IMR-90 (cell line): ENCODE data around the gene ADARB2. TPM values are rescaled to one million over a fixed set of nuclear protein-coding genes. Genes with fewer than 3 reads are reported as not detected.

Experiments
- ATAC-seq: fragments of 200-7000 bp; cut with Tn5 transposase; 2 replicates; pipeline ENCODE4 v1.9.1; 2020; ENCODE audit warnings: low read depth, mild to moderate bottlenecking, moderate library complexity
- BruUV-seq: library from RNA; stranded (reverse); fragments of 400-500 nt; replicated peaks from 2 replicates; lab custom pipeline; 2021; lab: Mats Ljungman, UMichigan
- CTCF ChIA-PET: fragments of 300-600 bp; formaldehyde crosslinking; extraction: SDS; loops from one replicate; lab custom pipeline; 2021; ENCODE audit warnings: antibody characterized with exemption; lab: Yijun Ruan, JAX
- POLR2A ChIA-PET: fragments of 300-600 bp; sonication (Branson Sonifier 250); formaldehyde crosslinking; loops from one replicate; lab custom pipeline; 2022; ENCODE audit warnings: antibody characterized with exemption; ENCODE audit not compliant: unreplicated experiment; lab: Charles Lee
- DNase-seq: peaks from one replicate; pipeline ENCODE4 v3.0.0; 2013
- H2AFZ ChIP-seq: replicated peaks from 2 replicates; pipeline ENCODE3; 2013; ENCODE audit warnings: low read length, mild to moderate bottlenecking; ENCODE audit not compliant: poor library complexity
- H2AK5ac ChIP-seq: 2 replicates; pipeline ENCODE4 v1.6.1; 2013; ENCODE audit warnings: low read depth, low read length, inconsistent platforms
- H2AK9ac ChIP-seq: replicated peaks from 2 replicates; pipeline ENCODE3; 2013; ENCODE audit warnings: mild to moderate bottlenecking, low read depth, low read length, moderate library complexity; ENCODE audit not compliant: poor library complexity
- H2BK120ac ChIP-seq: 2 replicates; pipeline ENCODE4 v1.6.1; 2013; ENCODE audit warnings: low read depth, low read length, inconsistent platforms
- H2BK15ac ChIP-seq: 3 replicates; pipeline ENCODE4 v1.6.1; 2013; ENCODE audit warnings: low read depth, low read length, inconsistent platforms
- H2BK20ac ChIP-seq: 2 replicates; pipeline ENCODE4 v1.6.1; 2013; ENCODE audit warnings: low read depth, mild to moderate bottlenecking, inconsistent platforms, low read length, moderate library complexity
- H2BK5ac ChIP-seq: 2 replicates; pipeline ENCODE4 v1.6.1; 2013; ENCODE audit warnings: mild to moderate bottlenecking, low read depth, low read length, inconsistent platforms; ENCODE audit not compliant: poor library complexity, severe bottlenecking
- H3K14ac ChIP-seq: replicated peaks from 2 replicates; pipeline ENCODE4 v1.6.1; 2013; ENCODE audit warnings: low read depth, low read length, inconsistent platforms
- H3K18ac ChIP-seq: 2 replicates; pipeline ENCODE4 v1.6.1; 2013; ENCODE audit warnings: low read depth, low read length, control low read depth
- H3K23ac ChIP-seq: 2 replicates; pipeline ENCODE4 v1.6.1; 2013; ENCODE audit warnings: low read depth, low read length, inconsistent platforms
- H3K27ac ChIP-seq: 2 replicates; pipeline ENCODE4 v1.5.1; 2013; ENCODE audit warnings: mild to moderate bottlenecking, control low read depth, low read length; ENCODE audit not compliant: insufficient read depth
- H3K27me3 ChIP-seq: 2 replicates; pipeline ENCODE4 v1.6.1; 2013; ENCODE audit warnings: low read length; ENCODE audit not compliant: control insufficient read depth, insufficient read depth
- H3K36me3 ChIP-seq: 2 replicates; pipeline ENCODE4 v1.6.1; 2013; ENCODE audit warnings: low read length, mixed read lengths; ENCODE audit not compliant: control insufficient read depth, insufficient read depth
- H3K4ac ChIP-seq: 2 replicates; pipeline ENCODE4 v1.6.1; 2013; ENCODE audit warnings: low read depth, low read length, inconsistent platforms
- H3K4me1 ChIP-seq: 2 replicates; pipeline ENCODE4 v1.6.1; 2013; ENCODE audit warnings: low read length, mixed read lengths; ENCODE audit not compliant: control insufficient read depth, insufficient read depth
- H3K4me2 ChIP-seq: 2 replicates; pipeline ENCODE4 v1.6.1; 2013; ENCODE audit warnings: low read depth, mild to moderate bottlenecking, control low read depth, low read length, moderate library complexity
- H3K4me3 ChIP-seq: 2 replicates; pipeline ENCODE4 v1.5.1; 2013; ENCODE audit warnings: low read depth, mild to moderate bottlenecking, control low read depth, low read length, moderate library complexity; ENCODE audit not compliant: insufficient read depth
- H3K56ac ChIP-seq: 2 replicates; pipeline ENCODE4 v1.6.1; 2013; ENCODE audit warnings: low read length, inconsistent platforms; ENCODE audit not compliant: insufficient read depth; ENCODE audit errors: extremely low read depth
- H3K79me1 ChIP-seq, 2 experiments: 2 replicates each; pipeline ENCODE4 v1.6.1; 2013; ENCODE audit warnings: low read length in 2 of 2, inconsistent platforms in 1 of 2, low read depth in 1 of 2
- H3K9ac ChIP-seq: 2 replicates; pipeline ENCODE4 v1.6.1; 2013; ENCODE audit warnings: low read depth, low read length, control low read depth
- H3K9me1 ChIP-seq: 2 replicates; pipeline ENCODE4 v1.6.1; 2013; ENCODE audit warnings: low read length, inconsistent platforms; ENCODE audit not compliant: insufficient read depth
- H3K9me3 ChIP-seq: 2 replicates; pipeline ENCODE4 v1.6.1; 2013; ENCODE audit warnings: low read length; ENCODE audit not compliant: control insufficient read depth, insufficient read depth
- H4K20me1 ChIP-seq: 2 replicates; pipeline ENCODE4 v1.6.1; 2013; ENCODE audit warnings: low read length, inconsistent platforms; ENCODE audit not compliant: insufficient read depth
- H4K5ac ChIP-seq: 2 replicates; pipeline ENCODE4 v1.6.1; 2013; ENCODE audit warnings: mild to moderate bottlenecking, low read depth, low read length, control low read depth
- H4K8ac ChIP-seq, 2 experiments: 2 replicates each; pipeline ENCODE4 v1.6.1; 2013; ENCODE audit warnings: low read depth in 2 of 2, low read length in 2 of 2, control low read depth in 1 of 2, inconsistent platforms in 1 of 2
- H4K91ac ChIP-seq: 2 replicates; pipeline ENCODE4 v1.6.1; 2013; ENCODE audit warnings: low read depth, low read length, inconsistent platforms; ENCODE audit not compliant: insufficient read depth
- BHLHE40 ChIP-seq: fragments of 150-350 bp; IDR thresholded peaks from 2 replicates; pipeline ENCODE4 v1.6.1; 2016; ENCODE audit warnings: mild to moderate bottlenecking, low read depth, low read length
- FOS ChIP-seq: fragments of 150-350 bp; IDR thresholded peaks from 2 replicates; pipeline ENCODE4 v1.6.1; 2016; ENCODE audit warnings: low read depth, low read length
- WGBS, 2 experiments: methylation state at CpG; one replicate each; pipeline versions ENCODE4 v1.1.5 to v1.1.7; 2013; ENCODE audit warnings: missing lambda C conversion rate in 2 of 2; ENCODE audit not compliant: insufficient read length in 1 of 2; ENCODE audit errors: extremely low coverage in 2 of 2; 5-methylcytosine and 5-hydroxymethylcytosine counted together
- dilution Hi-C: fragments of 300-500 bp; cut with HindIII; formaldehyde crosslinking; loops from one replicate; pipeline ENCODE4 v1.14.3; 2018; ENCODE audit warnings: low sequenced_read_pairs; ENCODE audit not compliant: unreplicated experiment
- in situ Hi-C: fragments of 300-500 bp; cut with MboI; formaldehyde crosslinking; loops from 3 replicates; pipeline ENCODE4 v1.14.3; 2019; ENCODE audit warnings: low sequenced_read_pairs, inconsistent platforms, mixed read lengths
- intact Hi-C: fragments of 100-400 bp; cut with micrococcal nuclease; formaldehyde crosslinking; loops from 2 replicates; pipeline ENCODE4 v1.10.0; 2022
- polyA plus RNA-seq, 3 experiments: library from polyadenylated mRNA; depleted of rRNA; stranded (reverse); fragments of >200 nt; gene quantifications; 2 replicates each; pipeline ENCODE4 v1.2.3, GENCODE V29; 2012; ENCODE audit warnings: low replicate concordance in 1 of 3
- total RNA-seq: library from RNA; depleted of rRNA; stranded (reverse); fragments of >200 nt; gene quantifications from 2 replicates; pipeline ENCODE4 v1.2.3, GENCODE V29; 2012

ADARB2 gene
- total and polyA plus RNA-seq, 2 of the 4 experiments (the other 2 are of a cell fraction) = not detected

DNA sequence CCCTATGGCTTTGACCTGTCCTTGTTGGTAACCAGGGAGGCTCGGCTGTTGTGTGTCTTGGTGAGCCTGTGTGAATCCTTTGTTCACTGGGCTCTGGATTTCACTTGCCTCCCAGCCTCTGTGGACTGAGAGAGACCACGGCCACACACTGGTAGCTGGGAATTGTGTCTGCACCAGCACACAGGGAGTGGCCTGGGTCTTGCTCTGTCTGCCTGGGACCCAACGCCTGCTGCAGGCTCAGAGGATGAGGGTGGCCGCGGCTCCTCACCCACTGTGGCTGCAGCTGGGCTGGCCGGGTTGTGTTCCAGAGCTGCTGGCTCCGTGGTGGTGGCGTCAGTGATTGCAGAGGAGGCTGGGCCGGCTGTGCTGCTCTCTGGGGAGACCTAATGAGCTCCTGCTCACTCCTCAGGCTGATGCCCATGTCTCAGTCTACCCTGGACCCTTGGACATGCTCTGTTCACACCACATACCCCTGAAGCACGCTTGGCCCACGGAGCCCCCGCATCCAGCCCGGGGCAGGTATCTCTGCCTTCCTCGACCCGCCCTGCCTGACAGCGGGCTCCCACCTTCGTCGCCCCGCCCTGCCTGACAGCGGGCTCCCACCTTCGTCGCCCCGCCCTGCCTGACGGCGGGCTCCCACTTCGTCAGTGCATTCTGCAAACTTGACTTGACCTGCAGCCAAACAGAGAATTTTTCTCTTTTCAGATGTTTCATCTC, 328.5 kb downstream of the ADARB2 start:
- no peak overlapping the region for H2AK9ac ChIP-seq
- no peak overlapping the region for H4K5ac ChIP-seq
- no peak overlapping the region for H4K91ac ChIP-seq
- ATAC-seq (no peak), DNase-seq (no peak)
- no peak overlapping the region for H3K4me3 ChIP-seq
- BruUV-seq = no TSS peak
- in situ Hi-C loops (no loop called here), intact Hi-C loops (no loop called here), dilution Hi-C loops (no loop called here)
- H3K4ac ChIP-seq = no peak overlapping the region
- ChIA-PET CTCF (no interaction called here), POLR2A (no interaction called here)
- H3K9ac ChIP-seq = no peak overlapping the region
- no peak overlapping the region for H2AK5ac ChIP-seq
- H2AFZ ChIP-seq = no peak overlapping the region
- H3K27ac ChIP-seq = no peak overlapping the region
- no peak overlapping the region for H3K18ac ChIP-seq
- H3K9me1 ChIP-seq = no peaks in the 10 kb centered on the region
- H4K20me1 ChIP-seq = no peaks in the 10 kb centered on the region
- no peak overlapping the region for H2BK15ac ChIP-seq
- 74% methylated on average over 12 of the region's 26 CpGs; no CpG with 5 or more reads in 1 of the 2 experiments for WGBS, 2 experiments
- H3K9me3 ChIP-seq = peaks cover 73% of the 10 kb centered on the region
- H3K14ac ChIP-seq = no peak overlapping the region
- H3K4me2 ChIP-seq = no peak overlapping the region
- H3K56ac ChIP-seq = no peak overlapping the region
- H2BK5ac ChIP-seq = no peak overlapping the region
- H3K23ac ChIP-seq = no peak overlapping the region
- H4K8ac ChIP-seq = no peak overlapping the region
- no peak overlapping the region for H2BK120ac ChIP-seq
- no peaks in the 10 kb centered on the region for H3K4me1 ChIP-seq
- H3K79me1 ChIP-seq = no peaks in the 10 kb centered on the region
- TF ChIP-seq BHLHE40 = no peak
- no peak for TF ChIP-seq FOS
- H3K36me3 ChIP-seq = no peaks in the 10 kb centered on the region
- H2BK20ac ChIP-seq = no peak overlapping the region
- no peaks in the 10 kb centered on the region for H3K27me3 ChIP-seq
